Smooth muscle cell (in vitro differentiated cells): Measurements from ENCODE around the gene KCNMA1. TPM values are rescaled to one million over a fixed set of nuclear protein-coding genes. Genes with fewer than 3 reads are reported as not detected.

Experiments
- DNase-seq: peaks from one replicate; lab custom pipeline; 2025; ENCODE audit not compliant: unreplicated experiment; lab: John Stamatoyannopoulos, UW
- H2AFZ ChIP-seq: fragments of 200-600 bp; sonication (generic); 2 replicates; pipeline ENCODE4 v1.6.0; 2016; ENCODE audit warnings: antibody characterized with exemption, low read depth, mild to moderate bottlenecking
- H3F3A ChIP-seq: fragments of 200-600 bp; sonication (generic); 2 replicates; pipeline ENCODE4 v1.6.0; 2017; ENCODE audit warnings: antibody characterized with exemption, low read depth
- H3K27ac ChIP-seq: fragments of 200-600 bp; sonication (generic); 2 replicates; pipeline ENCODE4 v1.5.1; 2016; ENCODE audit warnings: low read depth, mild to moderate bottlenecking
- H3K27me3 ChIP-seq: fragments of 200-600 bp; sonication (generic); 2 replicates; pipeline ENCODE4 v1.6.1; 2016; ENCODE audit warnings: low read depth, mild to moderate bottlenecking
- H3K36me3 ChIP-seq: fragments of 200-600 bp; sonication (generic); 2 replicates; pipeline ENCODE4 v1.5.1; 2016; ENCODE audit warnings: low read depth
- H3K4me1 ChIP-seq: fragments of 200-600 bp; sonication (generic); 2 replicates; pipeline ENCODE4 v1.5.1; 2016; ENCODE audit warnings: low read depth
- H3K4me2 ChIP-seq: fragments of 200-600 bp; sonication (generic); 2 replicates; pipeline ENCODE4 v1.6.0; 2016; ENCODE audit warnings: mild to moderate bottlenecking
- H3K4me3 ChIP-seq: fragments of 200-600 bp; sonication (generic); 2 replicates; pipeline ENCODE4 v1.5.1; 2016; ENCODE audit warnings: mild to moderate bottlenecking
- H3K79me2 ChIP-seq: fragments of 200-600 bp; sonication (generic); 2 replicates; pipeline ENCODE4 v1.6.0; 2016; ENCODE audit warnings: low read depth, mild to moderate bottlenecking
- H3K9ac ChIP-seq: fragments of 200-600 bp; sonication (generic); 2 replicates; pipeline ENCODE4 v1.6.0; 2016; ENCODE audit warnings: low read depth
- H3K9me3 ChIP-seq: fragments of 200-600 bp; sonication (generic); replicated peaks from 2 replicates; pipeline ENCODE4 v1.5.1; 2016; ENCODE audit warnings: low read depth
- H4K20me1 ChIP-seq: fragments of 200-600 bp; sonication (generic); 2 replicates; pipeline ENCODE4 v1.6.0; 2016; ENCODE audit warnings: low read depth
- CTCF ChIP-seq: fragments of 200-600 bp; sonication (generic); IDR thresholded peaks from 2 replicates; pipeline ENCODE4 v1.5.1; 2017; ENCODE audit warnings: borderline replicate concordance, mild to moderate bottlenecking, antibody characterized with exemption; ENCODE audit not compliant: insufficient read depth, poor library complexity, severe bottlenecking
- WGBS: methylation state at CpG from one replicate; pipeline ENCODE4 v1.1.7; 2016; ENCODE audit warnings: low lambda C conversion rate; 5-methylcytosine and 5-hydroxymethylcytosine counted together
- polyA plus RNA-seq: library from polyadenylated mRNA; unstranded; fragments of >200 nt; fragmentation: Nextera tagmentation; extraction: Ambion mirVana; gene quantifications from 2 replicates; pipeline ENCODE4 v1.2.1, GENCODE V29; 2016
- total RNA-seq: library from RNA; depleted of rRNA; stranded (reverse); fragments of >200 nt; gene quantifications from 2 replicates; pipeline ENCODE4 v1.2.3, GENCODE V29; 2014

The KCNMA1 gene
- total and polyA plus RNA-seq, 2 experiments from 2014 or later = 9.1 to 23.4 TPM

- no peak for TF ChIP-seq CTCF
- no peak for DNase-seq
- Histone ChIP-seq H3K4me3 (no peak overlapping the region), H3K4me1 (peaks cover 5% of the 10 kb centered on the region), H2AFZ (no peak overlapping the region), H3K9me3 (no peaks in the 10 kb centered on the region), H3K79me2 (no peaks in the 10 kb centered on the region), H3F3A (peaks cover 9% of the 10 kb centered on the region), H3K9ac (no peak overlapping the region), H4K20me1 (no peaks in the 10 kb centered on the region), H3K27me3 (no peaks in the 10 kb centered on the region), H3K27ac (no peak overlapping the region), H3K36me3 (no peaks in the 10 kb centered on the region), H3K4me2 (no peak overlapping the region)
- 97% methylated on average over 9 of the region's 9 CpGs for WGBS
Observed at GRCh38 chr10:77359287-77359691, 278.3 kb downstream of the KCNMA1 start.

- Histone ChIP-seq H3F3A (peaks cover 9% of the 10 kb centered on the region), H3K9me3 (no peaks in the 10 kb centered on the region), H3K79me2 (no peaks in the 10 kb centered on the region), H3K9ac (no peak overlapping the region), H3K27me3 (no peaks in the 10 kb centered on the region), H3K4me1 (peaks cover 5% of the 10 kb centered on the region), H3K4me2 (no peak overlapping the region), H3K36me3 (no peaks in the 10 kb centered on the region), H2AFZ (no peak overlapping the region), H4K20me1 (no peaks in the 10 kb centered on the region), H3K4me3 (no peak overlapping the region), H3K27ac (no peak overlapping the region)
- no peak for TF ChIP-seq CTCF
- 92% methylated on average over 5 of the region's 5 CpGs for WGBS
- DNase-seq = no peak
Observed at GRCh38 chr10:77358656-77359055, 279.0 kb downstream of the KCNMA1 start.

DNA sequence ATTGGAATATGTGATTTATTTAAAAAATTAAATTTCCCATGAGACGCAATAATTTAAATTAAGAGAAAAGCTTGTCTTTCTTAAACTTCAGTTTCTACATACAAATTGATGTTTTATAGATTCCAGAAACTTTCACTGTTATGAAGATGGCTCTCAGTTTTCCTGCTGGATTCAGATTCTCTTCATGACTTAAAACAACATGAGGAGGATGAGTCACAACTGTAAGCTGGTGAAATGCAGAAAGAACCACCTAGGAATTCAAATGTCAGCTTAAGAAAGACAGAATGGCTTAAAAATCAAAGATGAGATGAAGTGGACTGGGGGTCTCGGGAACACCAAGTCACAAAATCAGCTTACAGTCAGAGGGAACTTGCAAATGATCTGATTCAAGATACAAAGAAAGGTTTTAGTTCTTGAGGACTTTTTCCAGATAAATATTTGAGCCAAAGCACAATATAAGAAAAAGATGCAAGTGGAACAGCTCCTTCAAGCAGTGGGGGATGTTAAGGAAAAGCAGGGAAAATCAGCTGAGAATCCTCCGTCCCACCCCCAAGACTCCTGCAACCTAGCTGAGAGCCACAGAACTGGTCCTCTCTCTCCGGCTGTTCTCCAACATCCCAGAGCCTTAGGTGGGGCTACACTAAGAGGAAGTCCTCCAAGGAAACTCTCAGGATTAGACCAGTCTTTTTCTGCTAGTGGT, 279.8 kb downstream of the KCNMA1 start:
- H3K9ac ChIP-seq = peak overlapping the region; percentile 18

More for the DNA sequence above, 279.8 kb downstream of the KCNMA1 start:
- no peak overlapping the region for H2AFZ ChIP-seq
- H4K20me1 ChIP-seq = no peaks in the 10 kb centered on the region
- WGBS = 81% methylated on average over 4 of the region's 4 CpGs
- H3K36me3 ChIP-seq = no peaks in the 10 kb centered on the region
- peak overlapping the region; percentile 54 for H3K4me2 ChIP-seq
- no peaks in the 10 kb centered on the region for H3K79me2 ChIP-seq
- peak overlapping the region; percentile 82 for H3K27ac ChIP-seq
- peaks cover 9% of the 10 kb centered on the region for H3F3A ChIP-seq
- peaks cover 5% of the 10 kb centered on the region for H3K4me1 ChIP-seq
- no peak overlapping the region for H3K4me3 ChIP-seq
- no peaks in the 10 kb centered on the region for H3K9me3 ChIP-seq
- H3K27me3 ChIP-seq = no peaks in the 10 kb centered on the region
- no peak for DNase-seq
- TF ChIP-seq CTCF = no peak
